HG03025 (cell line): ENCODE measurements around the gene ZMIZ1.

Experiments used
- ATAC-seq: cut with Tn5 transposase; IDR thresholded peaks from one replicate; pipeline ENCODE4 v1.9.1; 2021; ENCODE audit warnings: mild to moderate bottlenecking, moderate library complexity; ENCODE audit not compliant: unreplicated experiment, low FRiP score

The ZMIZ1 gene

DNA sequence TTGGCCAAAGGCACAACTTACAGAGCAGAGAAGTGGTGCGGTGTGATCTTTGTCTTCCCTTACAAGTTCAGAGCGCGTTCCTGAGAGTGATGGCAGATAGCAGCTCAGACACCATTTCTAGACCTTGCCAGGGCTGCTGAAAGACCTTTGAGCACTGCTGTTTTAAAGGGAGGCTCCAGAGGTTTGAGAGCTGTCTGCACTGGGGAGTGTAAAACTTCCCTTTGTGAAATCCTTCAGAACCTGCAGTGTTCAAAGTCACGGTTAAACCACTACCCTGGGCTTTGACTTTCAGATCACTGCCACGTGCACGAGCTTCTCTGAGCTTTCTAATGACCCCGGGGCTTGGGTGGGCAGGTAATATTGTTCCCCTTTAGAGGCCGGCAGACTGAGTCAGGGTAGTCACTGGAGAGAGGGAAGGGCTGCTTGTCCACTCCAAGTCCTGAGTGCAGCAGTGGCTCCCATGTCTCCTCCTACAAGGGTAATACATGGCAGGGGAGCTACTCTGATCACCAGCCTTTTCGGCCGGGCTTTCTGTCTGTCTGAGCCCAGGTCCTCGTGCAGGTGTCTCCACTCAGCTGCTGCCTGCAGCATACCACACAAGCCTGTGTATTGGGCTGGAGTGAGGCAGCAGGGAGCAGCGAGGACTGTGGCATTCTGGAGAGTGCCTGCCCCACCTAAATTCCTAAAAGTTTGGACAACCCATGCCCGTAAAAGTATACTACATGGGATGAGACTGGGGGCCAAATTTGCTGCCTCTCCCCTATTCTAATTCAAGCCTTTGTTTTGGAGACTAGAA, 63.3 kb downstream of the ZMIZ1 start:
- no peak for ATAC-seq

DNA sequence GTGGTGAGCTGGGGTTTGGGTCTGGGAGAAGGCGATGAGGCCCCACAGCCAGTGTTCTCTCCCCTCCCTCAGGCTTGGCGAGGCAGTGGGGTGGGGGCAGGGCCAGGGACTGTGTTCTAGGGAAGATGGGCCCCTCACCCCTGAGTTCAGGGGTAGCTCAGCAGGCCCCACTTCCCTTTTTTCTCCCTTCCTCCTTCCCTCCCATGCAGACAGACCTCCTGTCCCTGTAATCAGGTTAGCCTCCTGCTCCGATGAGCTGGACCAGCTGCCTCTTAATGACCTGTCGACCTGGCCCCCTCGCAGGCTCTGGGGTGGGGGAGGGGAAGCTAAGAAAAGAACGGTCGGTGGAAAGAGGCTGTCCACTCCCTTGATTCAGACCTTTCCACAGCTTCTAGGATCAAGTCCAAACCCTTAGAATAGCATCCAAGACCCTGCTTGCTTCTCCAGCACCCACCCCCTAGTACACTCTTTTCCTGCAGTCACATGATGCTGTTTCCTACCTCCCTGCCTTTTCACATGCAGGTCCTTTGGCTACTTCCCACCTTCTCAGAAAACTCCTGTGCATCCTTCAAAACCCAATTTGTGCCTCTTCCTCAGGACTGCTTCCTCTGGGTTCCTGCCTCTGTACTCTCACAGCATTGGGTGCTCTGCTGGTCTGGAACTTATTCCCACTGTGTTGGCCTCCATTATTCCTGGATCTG, 64.1 kb downstream of the ZMIZ1 start:
- ATAC-seq = no peak

GRCh38 chr10:79133416-79133815, 64.7 kb downstream of the ZMIZ1 start:
- no peak for ATAC-seq

DNA sequence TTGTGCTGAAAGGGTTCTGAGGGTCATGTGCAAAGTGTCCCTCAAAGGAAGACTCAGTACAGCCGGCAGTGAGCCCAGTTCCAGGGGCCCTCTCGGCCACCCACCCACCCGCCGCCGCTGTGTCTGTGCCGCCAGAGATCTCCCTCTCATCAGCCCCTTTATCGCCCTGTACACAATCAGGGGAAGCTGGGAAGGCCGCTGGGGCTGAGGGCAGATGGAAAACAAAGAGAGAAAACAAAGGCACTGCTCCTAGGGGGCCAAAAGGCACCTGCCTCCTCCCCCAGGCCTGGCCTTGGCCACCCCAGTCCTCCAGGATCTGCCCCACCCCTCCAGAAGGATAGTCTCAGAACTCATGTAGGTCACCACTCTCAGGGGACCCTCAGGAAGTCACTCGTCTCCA, 67.0 kb downstream of the ZMIZ1 start:
- ATAC-seq = no peak

- no peak for ATAC-seq
Measured at GRCh38 chr10:79136236-79137005, 67.7 kb downstream of the ZMIZ1 start.

- ATAC-seq = peak; percentile 15
Measured at GRCh38 chr10:79137300-79137756, 68.6 kb downstream of the ZMIZ1 start.

- peak; percentile 51 for ATAC-seq
Measured at GRCh38 chr10:79137826-79138225, 69.1 kb downstream of the ZMIZ1 start.

GRCh38 chr10:79138449-79139123, 69.8 kb downstream of the ZMIZ1 start:
- ATAC-seq = no peak

- no peak for ATAC-seq
Measured at GRCh38 chr10:79139124-79139835, 70.5 kb downstream of the ZMIZ1 start.

DNA sequence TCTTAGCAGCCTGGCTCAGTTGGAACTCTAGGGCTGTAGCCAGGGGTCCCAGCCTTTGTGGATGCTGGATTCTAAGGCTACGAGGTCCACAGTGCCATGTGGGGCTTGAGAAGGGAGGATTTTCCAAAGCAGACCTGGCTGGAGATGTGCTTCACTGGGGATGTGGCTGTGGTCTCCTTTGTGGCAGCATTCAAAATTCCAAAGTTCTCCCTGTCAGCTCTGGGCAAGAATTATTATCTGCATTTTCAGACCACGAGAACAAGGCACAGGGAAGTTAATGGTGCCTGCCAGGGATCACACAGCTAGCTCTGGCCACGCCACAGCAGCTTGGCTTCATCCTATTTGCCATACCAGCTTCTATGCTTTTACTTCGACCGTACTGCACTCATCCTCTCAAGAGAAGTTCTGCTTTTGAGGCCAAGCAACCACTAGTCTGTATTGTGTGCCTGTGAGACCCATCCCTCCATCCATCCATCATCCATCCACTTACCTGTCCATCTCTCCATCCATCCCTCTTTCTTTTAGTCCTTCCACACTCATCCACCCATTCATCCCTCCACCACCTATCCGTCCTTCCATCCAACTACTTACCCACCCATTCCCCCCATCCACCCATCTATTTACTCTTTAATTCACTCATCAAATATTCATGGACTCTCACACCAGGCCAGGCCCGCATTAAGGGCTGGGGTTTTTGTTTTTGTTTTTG, 71.5 kb downstream of the ZMIZ1 start:
- ATAC-seq = no peak

- ATAC-seq = no peak
Measured at GRCh38 chr10:79140855-79141254, 72.1 kb downstream of the ZMIZ1 start.

GRCh38 chr10:79142064-79142491, 73.3 kb downstream of the ZMIZ1 start:
- no peak for ATAC-seq

DNA sequence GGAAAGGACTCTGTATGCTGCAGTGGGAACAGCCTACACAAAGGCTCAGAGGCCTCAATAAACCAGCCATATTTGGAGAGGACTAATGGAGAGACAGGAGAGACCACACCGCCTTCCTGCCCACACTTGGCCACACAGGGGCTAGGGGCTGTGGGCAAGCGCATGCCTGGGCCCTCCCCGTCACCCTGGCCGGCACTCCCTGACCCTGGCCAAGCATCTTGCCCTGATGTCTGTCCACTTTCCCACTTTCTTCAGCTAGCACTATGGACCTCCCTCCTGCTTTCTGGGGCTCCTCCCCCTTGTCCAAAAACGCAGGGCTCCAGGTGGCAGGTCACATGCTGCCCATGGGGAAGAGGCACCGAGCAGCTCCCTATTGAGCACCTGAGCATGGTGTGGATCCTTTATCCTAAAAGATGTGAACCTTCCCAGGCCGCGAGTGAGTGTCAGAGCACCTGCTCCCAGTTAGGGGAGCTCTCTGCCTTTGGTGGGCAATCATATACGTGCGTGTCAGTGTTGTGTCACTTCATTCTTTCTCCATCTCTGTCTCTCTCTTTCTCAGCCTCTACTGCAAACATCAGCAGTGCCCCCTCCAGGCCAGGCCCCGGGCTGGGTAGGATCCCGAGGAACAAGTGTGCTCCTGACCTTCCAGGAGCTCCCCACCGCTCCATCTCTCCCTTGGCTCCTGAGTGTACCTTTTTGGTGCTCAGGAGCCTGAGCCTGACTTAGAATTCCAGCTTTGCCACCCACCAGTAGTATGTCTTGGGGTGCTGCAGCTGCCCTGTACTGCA, 74.0 kb downstream of the ZMIZ1 start:
- no peak for ATAC-seq

DNA sequence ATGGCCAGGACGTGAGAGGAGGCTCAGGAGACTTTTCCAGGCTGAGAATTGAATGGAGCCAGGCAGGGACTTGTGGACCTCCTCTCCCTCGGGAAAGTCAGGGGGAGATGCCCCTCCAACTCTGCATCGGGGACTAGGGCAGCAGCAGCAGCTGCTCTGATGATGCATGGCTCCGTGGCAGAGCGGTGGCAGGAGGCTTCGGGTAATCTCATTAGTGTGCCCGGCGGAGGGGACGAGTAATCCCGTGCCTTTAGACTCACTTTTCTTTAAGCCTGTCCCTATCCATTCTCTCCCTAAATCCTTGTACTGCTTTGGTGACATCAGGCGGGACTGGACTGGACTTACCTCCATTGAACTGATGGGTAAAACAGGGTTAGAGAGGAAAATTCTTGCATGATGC, 75.1 kb downstream of the ZMIZ1 start:
- no peak for ATAC-seq

DNA sequence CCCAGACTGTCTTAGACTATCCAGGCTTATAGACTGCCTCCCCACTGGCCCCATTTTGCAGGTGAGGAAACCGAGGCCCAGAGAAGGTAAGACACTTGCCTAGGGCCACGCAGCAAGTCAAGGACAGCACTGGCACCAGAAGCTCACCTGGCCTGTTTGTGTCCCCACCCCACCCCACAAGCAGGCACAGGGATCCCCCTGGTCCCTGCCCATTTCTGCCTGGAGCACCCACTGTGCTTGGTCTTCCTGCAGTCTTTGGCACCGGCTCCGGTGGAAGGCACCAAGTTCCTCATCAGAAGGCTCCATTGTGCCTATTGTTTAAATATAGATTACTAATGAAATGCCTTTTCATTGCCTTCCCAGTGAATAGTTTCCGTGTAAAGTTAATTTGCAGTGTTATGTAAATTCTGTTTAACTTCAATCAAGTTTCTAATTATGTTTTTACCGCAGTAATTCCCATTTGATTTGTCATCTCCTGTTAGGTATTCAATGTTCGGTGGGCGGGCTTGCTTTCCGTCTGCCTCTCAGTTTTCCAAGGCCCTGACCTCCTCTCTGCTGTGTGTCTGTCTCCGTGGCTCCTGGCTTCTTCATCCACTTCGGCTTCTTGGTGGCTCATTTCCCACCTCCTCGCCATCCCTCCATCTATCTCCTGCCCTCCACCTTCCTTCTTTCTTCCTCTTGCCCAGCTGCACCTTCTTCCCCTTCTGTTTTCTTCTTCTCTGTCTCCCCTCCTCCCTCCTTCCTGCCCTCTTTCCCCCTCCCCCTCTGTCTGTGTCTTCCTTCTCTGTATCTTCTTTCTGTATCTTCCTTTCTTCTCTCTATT, 75.8 kb downstream of the ZMIZ1 start:
- no peak for ATAC-seq

- no peak for ATAC-seq
Measured at GRCh38 chr10:79145174-79145483, 76.4 kb downstream of the ZMIZ1 start.

DNA sequence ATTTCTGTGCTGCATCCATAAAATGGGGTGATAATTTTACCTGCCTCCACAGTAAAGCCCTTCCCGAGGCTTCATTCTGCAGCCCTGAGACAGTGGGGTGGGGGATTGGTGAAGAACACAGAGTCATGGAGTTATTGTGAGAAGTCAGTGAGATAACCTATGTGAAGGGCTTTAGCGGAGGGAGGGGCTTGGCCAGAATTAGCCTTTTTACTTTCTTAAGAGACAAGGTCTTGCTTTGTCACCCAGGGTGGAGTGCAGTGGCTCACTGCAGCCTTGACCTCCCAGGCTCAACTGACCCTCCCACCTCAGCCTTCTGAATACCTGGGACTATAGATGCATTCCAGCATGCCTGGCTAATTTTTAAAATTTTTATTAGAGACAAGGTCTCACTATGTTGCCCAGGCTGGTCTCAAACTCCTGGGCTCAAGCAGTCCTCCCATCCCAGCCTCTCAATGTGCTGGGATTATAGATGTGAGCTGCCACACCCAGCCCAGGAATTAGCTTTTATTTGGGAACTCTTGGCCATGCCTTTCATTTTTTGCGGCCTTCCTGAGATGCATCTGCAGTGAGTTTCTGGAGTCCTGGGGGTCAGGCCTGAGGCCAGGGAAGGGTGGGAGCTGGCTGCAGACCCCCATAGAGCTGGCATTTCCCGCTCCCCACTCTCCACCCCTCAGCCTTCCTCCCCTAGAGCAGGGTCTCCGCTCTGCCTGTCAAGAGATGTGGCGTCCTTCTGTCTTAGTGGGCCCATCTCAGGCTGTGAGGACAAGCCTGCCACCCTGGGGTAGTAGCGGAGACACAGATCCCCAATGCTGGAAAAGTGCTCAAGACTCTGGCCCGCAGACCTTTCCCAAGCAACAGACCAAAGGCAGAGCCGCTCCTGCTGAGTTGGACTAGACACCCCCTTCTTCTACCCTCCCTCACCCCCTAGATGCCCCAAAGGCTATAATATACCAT, 77.0 kb downstream of the ZMIZ1 start:
- no peak for ATAC-seq
